Mesenteric fat pad (tissue), 1 donor: ENCODE results near the gene MYO15B. TPM values are rescaled to one million over a fixed set of nuclear protein-coding genes. Genes with fewer than 3 reads are reported as not detected.

Experiments used
- DNase-seq: peaks from one replicate; pipeline ENCODE4 v3.0.0-alpha.2; 2020; ENCODE audit warnings: low spot score
- long read RNA-seq: library from polyadenylated mRNA; unstranded; transcript quantifications from one replicate; pipeline ENCODE4 v2.0.0, GENCODE V29; 2020
- total RNA-seq: library from RNA; stranded (reverse); fragmentation: NEBNext Ultra II Directional; extraction: Animal tissue kit (Norgen Biotek cat#: 25700); gene quantifications from one replicate; pipeline ENCODE4 v1.2.1, GENCODE V29; 2021
- donor health status: DM: yes; HTN: yes; CAD: no.

MYO15B gene
- 110 TPM for total RNA-seq
- long read RNA-seq, partial matches to known transcripts = 27 of 60 reads
- long read RNA-seq, other reads (novel, unspliced or antisense) = 33 of 60 reads

GRCh38 chr17:75587675-75588595 lies at the start of gene MYO15B:
MYO15B (plus strand) TSS chr17:75587800; CDS start chr17:75588058, 258 bp downstream.
- DNase-seq = no peak

GRCh38 chr17:75539967-75540729 lies 47.5 kb upstream of the MYO15B start:
- no peak for DNase-seq

- no peak for DNase-seq
Observed at GRCh38 chr17:75540923-75541503, 46.6 kb upstream of the MYO15B start.

- no peak for DNase-seq
Observed at GRCh38 chr17:75542229-75542628, 45.4 kb upstream of the MYO15B start.

- no peak for DNase-seq
Observed at GRCh38 chr17:75542728-75543336, 44.8 kb upstream of the MYO15B start.

GRCh38 chr17:75544250-75544649 lies 43.4 kb upstream of the MYO15B start:
- DNase-seq = no peak

- no peak for DNase-seq
Observed at GRCh38 chr17:75546181-75546580, 41.4 kb upstream of the MYO15B start.

- no peak for DNase-seq
Observed at GRCh38 chr17:75547091-75547490, 40.5 kb upstream of the MYO15B start.

GRCh38 chr17:75548813-75549212 lies 38.8 kb upstream of the MYO15B start:
- no peak for DNase-seq

GRCh38 chr17:75549246-75550138 lies 38.1 kb upstream of the MYO15B start:
- no peak for DNase-seq

- no peak for DNase-seq
Observed at GRCh38 chr17:75550139-75550465, 37.5 kb upstream of the MYO15B start.

- DNase-seq = no peak
Observed at GRCh38 chr17:75551266-75551665, 36.3 kb upstream of the MYO15B start.

- DNase-seq = no peak
Observed at GRCh38 chr17:75552425-75553294, 34.9 kb upstream of the MYO15B start.

- DNase-seq = no peak
Observed at GRCh38 chr17:75553295-75554110, 34.1 kb upstream of the MYO15B start.

GRCh38 chr17:75555679-75556153 lies 31.9 kb upstream of the MYO15B start:
- DNase-seq = no peak

GRCh38 chr17:75557075-75557851 lies 30.3 kb upstream of the MYO15B start:
- no peak for DNase-seq

- DNase-seq = no peak
Observed at GRCh38 chr17:75557852-75558665, 29.5 kb upstream of the MYO15B start.
